ENCODE data around the gene CEBPA.

CEBPA gene

DNA sequence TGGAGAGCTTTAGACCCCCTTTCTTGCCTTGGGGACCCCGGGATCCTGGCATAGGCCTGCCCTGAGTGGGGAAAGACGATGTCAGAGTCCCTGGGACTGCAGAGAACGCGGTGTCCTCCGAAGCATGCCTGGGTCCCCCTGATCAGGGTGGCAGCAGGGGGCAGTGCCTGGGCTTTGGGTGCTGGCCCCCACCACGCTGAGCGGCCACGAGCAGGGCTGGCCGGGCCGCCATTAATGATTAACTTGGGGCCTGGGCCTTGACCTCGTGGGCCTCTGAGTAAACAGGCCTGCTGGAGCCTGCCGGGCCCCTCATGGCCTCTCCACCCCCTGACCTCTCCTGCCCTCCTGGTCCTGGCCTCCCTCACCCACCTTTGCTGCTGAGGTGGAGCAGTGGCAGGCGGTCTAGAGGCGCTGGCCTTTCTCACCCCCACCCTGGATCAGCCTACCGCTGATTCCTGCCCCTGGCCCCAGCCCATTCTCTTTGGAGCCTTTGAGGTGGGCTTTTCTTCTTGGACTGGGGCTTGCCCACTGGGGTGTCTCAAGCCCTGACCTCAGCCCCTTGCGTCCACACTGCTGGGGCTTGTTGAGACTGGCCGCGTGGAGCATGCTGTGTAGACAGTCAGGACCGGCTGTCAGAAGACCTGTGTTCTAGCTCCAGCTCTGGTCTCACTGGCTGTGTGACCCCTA, 26.3 kb downstream of the CEBPA start:
- Histone ChIP-seq H3K4me3 (ENCODE audit: low read length) (no peak overlapping the region), H3K9me3 (ENCODE audit: insufficient read depth, low read length) (no peaks in the 10 kb centered on the region), H2AFZ (ENCODE audit: low read depth, low read length) (no peak overlapping the region), H3K36me3 (replicated peaks; ENCODE audit: low read depth, low read length) (no peaks in the 10 kb centered on the region), H3K27ac (ENCODE audit: low read length) (no peak overlapping the region), H3K4me2 (ENCODE audit: low read length) (no peak overlapping the region), H3K4me1 (ENCODE audit: low read length) (peaks cover 18% of the 10 kb centered on the region), H3K9ac (ENCODE audit: low read length) (no peak overlapping the region), H3K79me2 (ENCODE audit: low read length) (no peaks in the 10 kb centered on the region), H4K20me1 (ENCODE audit: insufficient read depth, low read length) (no peaks in the 10 kb centered on the region), H3K27me3 (ENCODE audit: low read depth, low read length) (0 out of 2 replicates have a peak, but pooled peaks cover under 1% of the 10 kb centered on the region)
- TF ChIP-seq, protein P1, sequence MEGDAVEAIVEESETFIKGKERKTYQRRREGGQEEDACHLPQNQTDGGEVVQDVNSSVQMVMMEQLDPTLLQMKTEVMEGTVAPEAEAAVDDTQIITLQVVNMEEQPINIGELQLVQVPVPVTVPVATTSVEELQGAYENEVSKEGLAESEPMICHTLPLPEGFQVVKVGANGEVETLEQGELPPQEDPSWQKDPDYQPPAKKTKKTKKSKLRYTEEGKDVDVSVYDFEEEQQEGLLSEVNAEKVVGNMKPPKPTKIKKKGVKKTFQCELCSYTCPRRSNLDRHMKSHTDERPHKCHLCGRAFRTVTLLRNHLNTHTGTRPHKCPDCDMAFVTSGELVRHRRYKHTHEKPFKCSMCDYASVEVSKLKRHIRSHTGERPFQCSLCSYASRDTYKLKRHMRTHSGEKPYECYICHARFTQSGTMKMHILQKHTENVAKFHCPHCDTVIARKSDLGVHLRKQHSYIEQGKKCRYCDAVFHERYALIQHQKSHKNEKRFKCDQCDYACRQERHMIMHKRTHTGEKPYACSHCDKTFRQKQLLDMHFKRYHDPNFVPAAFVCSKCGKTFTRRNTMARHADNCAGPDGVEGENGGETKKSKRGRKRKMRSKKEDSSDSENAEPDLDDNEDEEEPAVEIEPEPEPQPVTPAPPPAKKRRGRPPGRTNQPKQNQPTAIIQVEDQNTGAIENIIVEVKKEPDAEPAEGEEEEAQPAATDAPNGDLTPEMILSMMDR (IDR thresholded peaks at IDR 0.05; ENCODE audit: low read depth, low read length), result no peak
- TF ChIP-seq EZH2phosphoT487 (IDR thresholded peaks at IDR 0.05; ENCODE audit: low read depth), result no peak

DNA sequence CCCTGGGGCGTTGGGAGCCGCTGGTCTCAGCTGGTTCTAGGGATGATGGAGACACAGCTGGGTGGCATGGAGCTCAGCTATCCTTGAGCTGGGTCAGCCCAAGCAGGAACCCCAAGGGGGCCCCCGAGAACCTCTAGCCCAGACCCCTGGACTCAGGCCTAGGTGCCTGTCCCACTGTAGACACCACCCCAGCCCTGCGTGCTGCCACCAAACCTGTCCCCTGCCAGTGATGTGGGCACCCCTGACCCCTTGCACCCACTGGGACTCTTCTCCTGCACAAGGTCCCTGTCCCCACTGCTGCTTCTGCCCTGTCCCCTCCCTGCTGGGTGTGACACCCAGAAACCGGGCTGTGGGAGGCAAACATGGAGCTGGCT, 26.8 kb downstream of the CEBPA start:
- no peak overlapping the region for H3K4me3 ChIP-seq (ENCODE audit: low read length)
- no peaks in the 10 kb centered on the region for H3K36me3 ChIP-seq (replicated peaks; ENCODE audit: low read depth, low read length)
- no peaks in the 10 kb centered on the region for H3K27me3 ChIP-seq (ENCODE audit: low read depth, low read length)
- H3K9me3 ChIP-seq (ENCODE audit: insufficient read depth, low read length), result no peaks in the 10 kb centered on the region
- TF ChIP-seq EZH2phosphoT487 (IDR thresholded peaks at IDR 0.05; ENCODE audit: low read depth), result no peak
- TF ChIP-seq, protein P1 (IDR thresholded peaks at IDR 0.05; ENCODE audit: low read depth, low read length), result no peak
- H3K79me2 ChIP-seq (ENCODE audit: low read length), result no peaks in the 10 kb centered on the region
- no peak overlapping the region for H3K4me2 ChIP-seq (ENCODE audit: low read length)
- peaks cover 13% of the 10 kb centered on the region for H3K4me1 ChIP-seq (ENCODE audit: low read length)
- H2AFZ ChIP-seq (ENCODE audit: low read depth, low read length), result no peak overlapping the region
- H3K27ac ChIP-seq (ENCODE audit: low read length), result no peak overlapping the region
- H3K9ac ChIP-seq (ENCODE audit: low read length), result no peak overlapping the region
- H4K20me1 ChIP-seq (ENCODE audit: insufficient read depth, low read length), result no peaks in the 10 kb centered on the region

DNA sequence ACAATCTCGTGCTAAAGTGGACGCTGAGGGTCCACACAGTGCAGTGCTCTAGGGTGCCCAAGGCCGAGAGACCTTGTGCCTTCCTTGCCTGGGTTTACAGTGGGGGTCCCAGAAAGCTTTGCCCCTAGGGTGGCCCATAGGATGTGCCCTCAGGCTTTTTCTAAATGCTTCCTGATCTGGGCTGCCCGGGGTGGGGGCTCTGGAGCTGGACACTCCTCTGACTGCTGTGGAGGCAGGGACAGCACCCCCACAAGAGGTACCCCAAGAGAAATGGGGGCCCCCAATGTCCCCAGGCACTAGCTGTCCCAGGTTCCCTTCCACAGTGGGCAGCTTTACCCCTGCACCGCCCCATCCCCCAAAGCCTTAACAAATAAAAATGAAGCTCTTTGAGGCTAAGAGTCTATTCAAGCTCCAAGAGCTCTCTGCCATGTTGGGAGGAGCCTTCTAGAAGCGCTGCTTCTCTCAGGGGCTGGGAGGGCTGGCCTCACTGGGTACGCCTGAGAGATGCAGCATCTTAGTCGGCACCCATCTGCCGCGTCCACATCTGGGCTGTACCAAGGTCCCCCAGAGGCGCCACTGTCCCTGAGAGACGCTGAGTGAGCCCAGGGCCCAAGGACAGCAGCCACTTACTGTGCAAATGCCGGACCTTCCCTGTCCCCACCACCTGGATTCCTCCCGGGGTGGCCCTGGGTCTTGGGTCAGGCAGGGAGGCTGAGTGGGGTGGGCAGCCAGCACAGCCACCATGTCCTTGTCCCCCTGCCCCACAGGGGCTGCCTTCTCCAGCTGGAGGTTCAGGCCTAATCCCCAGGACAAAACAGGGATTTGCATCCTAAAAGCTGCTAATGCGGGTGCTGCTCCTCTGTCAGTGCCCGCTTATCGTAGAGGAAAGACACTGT, 27.4 kb downstream of the CEBPA start:
- no peaks in the 10 kb centered on the region for H4K20me1 ChIP-seq (ENCODE audit: insufficient read depth, low read length)
- H3K4me2 ChIP-seq (ENCODE audit: low read length), result no peak overlapping the region
- no peak overlapping the region for H2AFZ ChIP-seq (ENCODE audit: low read depth, low read length)
- no peak overlapping the region for H3K9ac ChIP-seq (ENCODE audit: low read length)
- H3K4me1 ChIP-seq (ENCODE audit: low read length), result peaks cover 6% of the 10 kb centered on the region
- H3K27ac ChIP-seq (ENCODE audit: low read length), result no peak overlapping the region
- H3K27me3 ChIP-seq (ENCODE audit: low read depth, low read length), result no peaks in the 10 kb centered on the region
- no peak for TF ChIP-seq EZH2phosphoT487 (IDR thresholded peaks at IDR 0.05; ENCODE audit: low read depth)
- TF ChIP-seq, protein P1 (IDR thresholded peaks at IDR 0.05; ENCODE audit: low read depth, low read length), result no peak
- no peaks in the 10 kb centered on the region for H3K9me3 ChIP-seq (ENCODE audit: insufficient read depth, low read length)
- H3K79me2 ChIP-seq (ENCODE audit: low read length), result no peaks in the 10 kb centered on the region
- H3K4me3 ChIP-seq (ENCODE audit: low read length), result no peak overlapping the region
- H3K36me3 ChIP-seq (replicated peaks; ENCODE audit: low read depth, low read length), result no peaks in the 10 kb centered on the region
